ENCODE measurements around the gene SH3BP5.

GRCh38 chr3:15324379-15324808, 8.0 kb downstream of the SH3BP5 start:
- TF ChIP-seq, protein P1, sequence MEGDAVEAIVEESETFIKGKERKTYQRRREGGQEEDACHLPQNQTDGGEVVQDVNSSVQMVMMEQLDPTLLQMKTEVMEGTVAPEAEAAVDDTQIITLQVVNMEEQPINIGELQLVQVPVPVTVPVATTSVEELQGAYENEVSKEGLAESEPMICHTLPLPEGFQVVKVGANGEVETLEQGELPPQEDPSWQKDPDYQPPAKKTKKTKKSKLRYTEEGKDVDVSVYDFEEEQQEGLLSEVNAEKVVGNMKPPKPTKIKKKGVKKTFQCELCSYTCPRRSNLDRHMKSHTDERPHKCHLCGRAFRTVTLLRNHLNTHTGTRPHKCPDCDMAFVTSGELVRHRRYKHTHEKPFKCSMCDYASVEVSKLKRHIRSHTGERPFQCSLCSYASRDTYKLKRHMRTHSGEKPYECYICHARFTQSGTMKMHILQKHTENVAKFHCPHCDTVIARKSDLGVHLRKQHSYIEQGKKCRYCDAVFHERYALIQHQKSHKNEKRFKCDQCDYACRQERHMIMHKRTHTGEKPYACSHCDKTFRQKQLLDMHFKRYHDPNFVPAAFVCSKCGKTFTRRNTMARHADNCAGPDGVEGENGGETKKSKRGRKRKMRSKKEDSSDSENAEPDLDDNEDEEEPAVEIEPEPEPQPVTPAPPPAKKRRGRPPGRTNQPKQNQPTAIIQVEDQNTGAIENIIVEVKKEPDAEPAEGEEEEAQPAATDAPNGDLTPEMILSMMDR (IDR thresholded peaks at IDR 0.05), result no peak
- no peak for TF ChIP-seq POLR2A (IDR thresholded peaks at IDR 0.05)
